Measurements from ENCODE around the gene PRKCA. TPM values are rescaled to one million over a fixed set of nuclear protein-coding genes. Genes with fewer than 3 reads are reported as not detected.
"Not testable (repeated sequence)": the region's sequence is repeated elsewhere in the genome, so short reads cannot be mapped to it uniquely, and the experiment has no call there.

The PRKCA gene
- total RNA-seq, 2 donors from 2014 or later: 6.5 to 6.6 TPM

GRCh38 chr17:66319226-66319625, 16.8 kb downstream of the PRKCA start:
- peaks cover 8% of the 10 kb centered on the region for H3K4me1 ChIP-seq
- ATAC-seq (no peak), DNase-seq (no peak)
- H3K9me3 ChIP-seq: peaks cover 0 to 6% (median 0%) of the 10 kb centered on the region in 3 donors
- no peaks in the 10 kb centered on the region for H3K36me3 ChIP-seq (replicated peaks in 1 of 2; ENCODE audit: insufficient read depth in 1 of 2, low read depth in 2 of 2)
- no peak overlapping the region for H3K4me3 ChIP-seq
- TF ChIP-seq CTCF (IDR thresholded peaks at IDR 0.05) (no peak), POLR2A (IDR thresholded peaks at IDR 0.05) (no peak)
- no peak overlapping the region for H3K27ac ChIP-seq
- 16% methylated on average over 4 of the region's 4 CpGs for WGBS, 2 donors
- H3K27me3 ChIP-seq: no peaks in the 10 kb centered on the region
- intact Hi-C loops (cut with DNase I): no loop called here

- DNase-seq (no peak), ATAC-seq (no peak)
- intact Hi-C loops (cut with DNase I): no loop called here
- Histone ChIP-seq H3K4me3 (no peak overlapping the region), H3K36me3 (replicated peaks in 1 of 2; ENCODE audit: insufficient read depth in 1 of 2, low read depth in 2 of 2) (no peaks in the 10 kb centered on the region), H3K27me3 (no peaks in the 10 kb centered on the region), H3K4me1 (peaks cover 10% of the 10 kb centered on the region), H3K27ac (no peak overlapping the region), H3K9me3 (peaks cover 0 to 6% (median 0%) of the 10 kb centered on the region in 3 donors)
- TF ChIP-seq POLR2A (IDR thresholded peaks at IDR 0.05): no peak
- no peak for TF ChIP-seq CTCF (IDR thresholded peaks at IDR 0.05)
Observed at GRCh38 chr17:66322764-66323163, 20.4 kb downstream of the PRKCA start.

- H3K27ac ChIP-seq; H3K36me3 ChIP-seq (replicated peaks in 1 of 2; ENCODE audit: insufficient read depth in 1 of 2, low read depth in 2 of 2); H3K27me3 ChIP-seq; DNase-seq; ATAC-seq; H3K9me3 ChIP-seq; intact Hi-C loops (cut with DNase I); H3K4me3 ChIP-seq; H3K4me1 ChIP-seq: not testable (repeated sequence)
- WGBS, 2 donors: 81 to 82% methylated on average over 3 of the region's 3 CpGs
Observed at GRCh38 chr17:66324381-66325004, 22.1 kb downstream of the PRKCA start.

- no peak for ATAC-seq
Observed at GRCh38 chr17:66326476-66327047, 24.1 kb downstream of the PRKCA start.

GRCh38 chr17:66330646-66331037, 28.2 kb downstream of the PRKCA start:
- Histone ChIP-seq H3K27ac (no peak overlapping the region), H3K27me3 (no peaks in the 10 kb centered on the region), H3K4me3 (no peak overlapping the region), H3K9me3 (no peaks in the 10 kb centered on the region), H3K36me3 (replicated peaks in 1 of 2; ENCODE audit: insufficient read depth in 1 of 2, low read depth in 2 of 2) (no peaks in the 10 kb centered on the region), H3K4me1 (no peaks in the 10 kb centered on the region)
- ATAC-seq (no peak), DNase-seq (no peak)
- 77 to 78% methylated on average over 2 of the region's 2 CpGs for WGBS, 2 donors
- TF ChIP-seq CTCF (IDR thresholded peaks at IDR 0.05): no peak
- no peak for TF ChIP-seq POLR2A (IDR thresholded peaks at IDR 0.05)
- intact Hi-C loops (cut with DNase I): no loop called here

More at GRCh38 chr17:66326476-66327047, 24.1 kb downstream of the PRKCA start:
- TF ChIP-seq CTCF (IDR thresholded peaks at IDR 0.05) (no peak), POLR2A (IDR thresholded peaks at IDR 0.05) (no peak)
- Histone ChIP-seq H3K9me3 (peaks cover 0 to 5% (median 0%) of the 10 kb centered on the region in 3 donors), H3K4me1 (peaks cover 10% of the 10 kb centered on the region), H3K36me3 (replicated peaks in 1 of 2; ENCODE audit: insufficient read depth in 1 of 2, low read depth in 2 of 2) (no peaks in the 10 kb centered on the region), H3K27ac (no peak overlapping the region), H3K27me3 (no peaks in the 10 kb centered on the region), H3K4me3 (no peak overlapping the region)
- DNase-seq: no peak
- intact Hi-C loops (cut with DNase I): no loop called here
- WGBS, 2 donors: 91 to 94% methylated on average over 2 of the region's 2 CpGs
